RCC 7860 (cell line): ENCODE data around the gene FMN2.
"Not testable (repeated sequence)": the region's sequence is repeated elsewhere in the genome, so short reads cannot be mapped to it uniquely, and the experiment has no call there.

ENCODE experiments used
- DNase-seq: peaks from one replicate; pipeline ENCODE4 v3.0.0-alpha.2; 2015; ENCODE audit warnings: low spot score
- FAIRE-seq: peaks from 2 replicates; lab custom pipeline; 2012; peaks lifted over from hg19 to GRCh38; lab: Jason Lieb, UNC

Gene FMN2

GRCh38 chr1:240134596-240134995 lies 42.9 kb downstream of the FMN2 start:
- no peak for DNase-seq
- no peak for FAIRE-seq

DNA sequence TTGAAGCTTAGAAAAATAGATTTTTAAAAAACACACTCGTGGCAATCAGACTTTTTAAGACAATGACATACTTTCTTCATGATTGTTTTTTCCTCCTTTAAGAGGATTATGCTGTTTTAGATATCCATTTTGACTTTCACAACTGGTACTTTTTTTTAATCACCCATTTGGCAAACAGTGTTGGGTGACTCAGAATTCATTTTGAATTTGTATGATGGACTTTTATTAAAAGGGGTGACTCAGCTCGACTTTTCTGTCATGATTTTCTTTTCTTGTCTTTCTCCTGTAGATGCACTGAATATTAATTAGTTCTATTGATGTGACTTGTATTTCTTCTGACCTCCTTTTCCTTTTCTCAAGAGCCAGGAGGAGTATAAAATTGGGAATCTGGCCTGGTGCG lies 44.7 kb downstream of the FMN2 start:
- DNase-seq (no peak), FAIRE-seq (no peak)

GRCh38 chr1:240138867-240139266 lies 47.2 kb downstream of the FMN2 start:
- no peak for DNase-seq
- no peak for FAIRE-seq

DNA sequence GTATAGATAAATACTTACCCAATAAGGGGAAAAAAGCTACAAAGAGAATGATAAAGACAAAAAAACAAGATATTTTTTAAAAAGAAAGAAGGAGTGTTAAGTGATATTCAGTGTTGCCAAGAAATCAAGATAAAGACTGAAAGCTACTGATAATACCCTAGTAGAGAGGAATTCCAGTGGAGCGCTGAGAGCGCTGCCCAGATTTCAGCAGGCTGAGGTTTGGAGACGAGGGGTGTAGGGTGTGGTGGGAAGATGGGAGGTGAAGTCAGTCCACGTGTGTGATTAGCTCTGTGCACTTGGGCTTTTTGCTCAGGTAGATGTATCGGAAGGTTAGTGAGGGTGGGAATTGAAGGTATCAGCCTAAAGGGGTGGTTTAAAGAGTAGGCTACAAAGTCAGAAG lies 47.8 kb downstream of the FMN2 start:
- no peak for DNase-seq
- no peak for FAIRE-seq

DNA sequence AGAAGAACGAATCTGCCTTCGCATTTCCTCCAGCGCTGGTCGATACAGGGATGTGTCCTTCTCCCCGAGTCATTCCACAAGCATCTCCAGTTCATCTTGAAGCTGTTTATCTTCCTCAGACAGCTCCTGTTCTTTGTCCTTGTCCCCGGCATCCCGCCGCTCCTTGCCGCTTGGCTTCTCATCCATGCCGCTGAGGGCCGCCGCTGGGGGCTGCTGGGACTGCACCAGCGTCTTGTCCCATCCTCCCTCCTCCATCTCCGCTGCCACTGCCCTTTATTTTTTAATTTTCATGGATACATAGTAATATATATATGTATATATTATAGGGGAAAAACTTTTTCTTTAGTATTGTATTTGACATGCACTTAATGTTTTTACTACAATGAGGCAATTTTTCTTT lies 53.4 kb downstream of the FMN2 start:
- FAIRE-seq (no peak), DNase-seq (no peak)

DNA sequence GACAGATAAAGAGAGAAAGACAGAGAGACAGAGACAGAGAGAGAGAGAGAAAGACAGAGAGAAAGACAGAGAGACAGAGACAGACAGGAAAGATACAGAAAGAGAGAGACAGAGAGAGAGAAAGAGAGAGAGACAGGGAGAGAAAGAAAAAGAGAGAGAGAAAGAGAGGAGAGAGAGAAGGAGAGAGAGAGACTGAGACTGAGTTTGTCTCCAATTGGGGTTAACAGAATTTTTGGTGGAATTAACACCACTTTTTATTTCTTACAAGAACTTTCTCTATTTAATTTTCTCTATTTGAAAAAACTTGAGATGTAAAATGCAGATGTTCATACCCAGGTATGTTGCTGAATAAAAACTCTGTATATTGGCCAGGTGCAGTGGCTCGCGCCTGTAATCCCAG lies 56.6 kb downstream of the FMN2 start:
- no peak for DNase-seq
- no peak for FAIRE-seq

- DNase-seq: peak; percentile 22
- FAIRE-seq: peak; percentile 73
Observed at GRCh38 chr1:240149484-240150094, 57.9 kb downstream of the FMN2 start.

- no peak for DNase-seq
Observed at GRCh38 chr1:240151136-240151735, 59.6 kb downstream of the FMN2 start.

DNA sequence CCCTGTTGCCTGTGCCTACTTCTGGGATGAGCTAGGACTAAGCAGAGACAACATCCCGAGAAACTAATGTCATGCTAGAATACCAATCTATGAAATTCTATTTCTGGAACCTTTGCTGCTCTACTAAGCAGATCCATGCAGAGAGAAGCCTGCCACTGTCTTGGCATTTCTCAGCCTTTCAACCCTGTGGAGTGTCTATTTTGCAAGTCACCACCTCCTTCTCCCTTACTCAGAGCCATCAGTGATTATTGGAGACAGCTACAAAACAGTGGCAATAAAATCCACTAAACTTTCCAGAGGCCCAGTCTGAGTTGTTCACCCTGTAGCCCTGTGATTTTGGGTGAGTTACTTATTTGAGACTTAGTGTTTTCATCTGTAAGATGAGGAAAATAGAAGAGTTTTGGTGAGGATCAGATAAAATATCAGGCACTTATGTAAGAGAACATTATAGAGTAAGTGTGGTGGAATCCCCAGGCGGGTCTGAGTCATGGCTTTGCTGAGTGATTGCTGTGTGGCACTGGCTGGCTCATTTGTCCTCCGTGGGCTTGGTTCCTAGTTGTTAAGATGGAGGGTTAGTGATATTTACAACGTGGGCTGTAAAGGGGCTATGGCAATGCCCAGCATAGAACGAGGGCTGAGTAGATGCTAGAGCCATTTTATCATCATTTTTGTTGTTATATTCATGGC lies 61.1 kb downstream of the FMN2 start:
- FAIRE-seq: no peak
- no peak for DNase-seq

More at GRCh38 chr1:240151136-240151735, 59.6 kb downstream of the FMN2 start:
- FAIRE-seq: no peak

- no peak for FAIRE-seq
Observed at GRCh38 chr1:240155605-240156004, 63.9 kb downstream of the FMN2 start.

DNA sequence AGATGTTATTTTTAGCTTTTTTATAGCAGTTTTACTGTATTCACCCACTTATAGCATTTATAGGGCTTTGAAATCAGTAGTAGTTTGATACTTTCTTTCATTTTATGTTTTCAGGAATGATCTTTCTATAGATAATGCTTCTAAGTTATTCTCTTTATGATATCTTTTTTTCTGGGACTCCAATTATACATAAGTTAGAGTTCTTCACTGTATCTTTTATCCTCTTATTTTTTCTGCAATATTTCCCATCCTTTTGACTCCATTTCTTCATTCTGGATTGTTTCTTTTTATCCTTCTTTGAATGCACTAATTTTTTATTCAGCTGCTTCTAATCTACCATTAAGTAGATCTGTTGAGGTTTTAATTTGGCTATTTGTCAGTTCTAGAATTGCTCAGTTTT lies 73.1 kb downstream of the FMN2 start:
- FAIRE-seq (no peak), DNase-seq (no peak)

More at GRCh38 chr1:240155605-240156004, 63.9 kb downstream of the FMN2 start:
- no peak for DNase-seq

GRCh38 chr1:240169188-240169587 lies 77.5 kb downstream of the FMN2 start:
- DNase-seq (no peak), FAIRE-seq (no peak)

GRCh38 chr1:240170266-240170665 lies 78.6 kb downstream of the FMN2 start:
- FAIRE-seq (no peak), DNase-seq (no peak)

- no peak for FAIRE-seq
- no peak for DNase-seq
Observed at GRCh38 chr1:240170806-240171205, 79.1 kb downstream of the FMN2 start.

DNA sequence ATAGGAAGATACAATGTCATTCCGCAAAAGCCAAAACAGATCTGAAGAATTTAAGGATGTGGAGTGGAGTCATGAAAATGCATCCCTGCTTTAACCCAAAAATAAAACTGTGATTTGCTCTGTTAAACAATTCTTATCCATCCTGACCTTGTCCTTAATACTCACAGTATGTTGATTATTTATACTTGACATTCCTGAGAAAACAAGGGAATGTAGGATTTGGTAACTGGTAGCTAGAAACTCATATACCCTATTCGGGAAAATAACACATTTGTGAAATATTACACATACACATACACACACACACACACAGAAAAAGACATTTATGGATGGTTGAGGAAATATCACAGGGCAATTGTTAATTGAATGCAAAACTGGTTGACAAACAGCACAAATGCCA lies 80.2 kb downstream of the FMN2 start:
- DNase-seq (no peak), FAIRE-seq (no peak)

GRCh38 chr1:240173836-240174235 lies 82.2 kb downstream of the FMN2 start:
- DNase-seq (no peak), FAIRE-seq (no peak)

DNA sequence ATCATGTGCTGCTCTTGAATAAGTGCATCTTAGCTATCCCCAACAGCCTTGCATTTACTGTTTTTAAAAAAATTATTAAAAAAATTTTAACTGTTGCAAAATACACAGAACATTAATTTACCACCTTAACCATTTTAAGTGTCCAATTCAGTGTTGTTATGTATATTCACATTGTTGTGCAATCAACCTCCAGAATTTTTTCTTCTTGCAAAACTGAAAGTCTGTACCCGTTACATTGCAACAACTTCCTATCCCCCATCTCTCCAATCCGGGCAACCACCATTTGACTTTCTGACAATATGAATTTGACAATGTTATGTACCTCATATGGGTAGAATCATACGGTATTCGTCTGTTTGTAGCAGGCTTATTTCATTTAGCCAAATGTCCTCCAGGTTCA lies 83.1 kb downstream of the FMN2 start:
- FAIRE-seq: no peak
- DNase-seq: no peak

DNA sequence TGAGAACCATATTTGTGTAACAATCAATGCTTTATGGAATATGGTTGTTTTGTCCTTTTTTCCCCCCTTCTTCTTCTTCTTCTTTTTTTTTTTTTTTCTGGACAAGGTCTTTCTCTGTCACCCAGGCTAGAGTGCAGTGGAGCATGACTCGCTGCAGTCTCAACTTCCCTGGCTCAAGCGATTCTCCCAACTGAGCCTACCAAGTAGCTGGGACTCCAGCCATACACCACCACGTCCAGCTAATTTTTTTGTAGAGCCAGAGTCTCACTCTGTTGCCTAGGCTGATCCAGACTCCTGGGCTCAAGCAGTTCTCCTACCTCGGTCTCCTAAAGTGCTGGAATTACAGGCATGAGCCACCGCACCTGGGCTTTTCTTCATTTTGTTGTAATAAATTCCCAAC lies 86.7 kb downstream of the FMN2 start:
- FAIRE-seq: no peak
- DNase-seq: no peak

DNA sequence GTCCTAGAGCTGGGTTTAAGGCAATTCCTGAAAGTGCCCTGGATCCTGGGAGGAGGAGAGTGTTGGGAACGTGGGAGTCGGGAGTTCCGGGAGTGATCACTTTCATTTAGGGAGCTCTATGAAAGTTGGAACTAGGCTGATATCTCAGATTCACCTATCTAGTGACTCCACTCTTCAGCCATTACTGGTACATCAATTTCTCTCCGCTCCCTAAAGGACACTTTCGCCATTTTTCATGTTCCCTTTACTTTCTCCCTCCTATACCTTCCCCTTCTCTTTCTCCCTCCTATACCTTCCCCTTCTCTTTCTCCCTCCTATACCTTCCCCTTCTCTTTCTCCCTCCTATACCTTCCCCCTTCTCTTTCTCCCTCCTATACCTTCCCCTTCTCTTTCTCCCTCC lies 93.0 kb downstream of the FMN2 start:
- FAIRE-seq: peak; percentile 15

DNA sequence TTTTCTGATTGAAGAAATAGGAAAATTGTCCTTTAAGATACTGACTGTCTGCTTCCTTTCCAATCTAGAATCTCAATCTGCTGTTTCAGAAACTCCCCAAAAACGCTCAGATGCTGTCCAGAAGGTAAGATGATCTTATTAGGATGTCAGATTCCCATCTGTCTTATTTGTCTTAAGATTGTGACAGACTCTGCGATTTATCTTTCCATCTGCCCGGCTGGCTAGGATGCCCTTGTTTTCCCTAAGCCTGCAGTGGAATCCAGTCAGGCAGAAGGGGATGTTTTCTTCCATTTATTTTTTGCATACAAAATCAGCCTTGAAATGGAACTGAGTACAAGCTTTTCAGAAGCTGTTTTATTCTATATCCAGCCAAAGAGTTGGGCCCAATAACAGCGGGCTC lies 96.5 kb downstream of the FMN2 start:
- no peak for DNase-seq
- no peak for FAIRE-seq

More for the DNA sequence above, 93.0 kb downstream of the FMN2 start:
- not testable (repeated sequence) for DNase-seq

DNA sequence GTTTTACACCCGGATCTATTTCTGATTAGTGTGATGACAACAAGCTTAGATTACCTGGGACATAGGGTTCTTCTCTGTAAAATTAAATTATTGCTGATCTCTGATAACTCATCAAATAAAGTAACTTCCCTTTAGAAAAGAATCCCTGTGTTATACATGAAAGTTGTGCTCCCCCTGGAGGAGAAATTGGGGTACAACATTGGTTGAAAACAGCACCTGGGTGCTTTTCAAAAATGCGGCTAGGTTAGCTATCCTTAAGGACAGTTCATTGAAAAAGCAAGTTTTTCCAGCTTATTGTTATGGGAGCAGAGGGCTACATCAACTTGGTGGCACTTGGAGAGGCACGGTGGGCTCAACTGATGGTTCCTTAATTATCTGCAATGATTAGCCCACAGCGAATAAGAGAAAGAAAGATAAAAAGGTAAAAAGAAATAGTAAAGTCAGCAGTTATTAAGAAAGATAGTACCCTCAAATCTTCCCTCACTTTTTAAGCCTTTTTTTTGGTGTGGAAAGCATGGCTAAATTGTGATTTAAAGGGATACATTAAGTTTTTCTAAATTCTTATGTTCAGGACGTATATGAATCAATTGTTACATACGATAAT lies 97.8 kb downstream of the FMN2 start:
- DNase-seq (peak; percentile 18), FAIRE-seq (peak; percentile 46)

GRCh38 chr1:240190881-240191401 lies 99.3 kb downstream of the FMN2 start:
- FAIRE-seq (no peak), DNase-seq (peak; percentile 13)
